ENCODE measurements around the gene USP48.
"Not testable (repeated sequence)": the region's sequence is repeated elsewhere in the genome, so short reads cannot be mapped to it uniquely, and the experiment has no call there.

The USP48 gene

GRCh38 chr1:21782868-21783678 is at the start of gene USP48:
USP48 (minus strand) TSS chr1:21783149; CDS start chr1:21782957, 192 bp downstream.
- peak; percentile 98 for DNase-seq (ENCODE audit: low spot score)

- no peak for DNase-seq (ENCODE audit: low spot score)
Measured at GRCh38 chr1:21831454-21831970, 48.6 kb upstream of the USP48 start.

GRCh38 chr1:21830792-21831453 is 48.0 kb upstream of the USP48 start:
- DNase-seq (ENCODE audit: low spot score), result no peak

GRCh38 chr1:21829294-21829693 is 46.3 kb upstream of the USP48 start:
- DNase-seq (ENCODE audit: low spot score), result no peak

- no peak for DNase-seq (ENCODE audit: low spot score)
Measured at GRCh38 chr1:21828506-21829210, 45.7 kb upstream of the USP48 start.

GRCh38 chr1:21828075-21828474 is 45.1 kb upstream of the USP48 start:
- DNase-seq (ENCODE audit: low spot score), result no peak

GRCh38 chr1:21827141-21827679 is 44.3 kb upstream of the USP48 start:
- DNase-seq (ENCODE audit: low spot score), result no peak

- DNase-seq (ENCODE audit: low spot score), result not testable (repeated sequence)
Measured at GRCh38 chr1:21826694-21827093, 43.7 kb upstream of the USP48 start.

GRCh38 chr1:21825393-21825792 is 42.4 kb upstream of the USP48 start:
- no peak for DNase-seq (ENCODE audit: low spot score)

GRCh38 chr1:21824926-21825325 is 42.0 kb upstream of the USP48 start:
- DNase-seq (ENCODE audit: low spot score), result no peak

GRCh38 chr1:21823980-21824702 is 41.2 kb upstream of the USP48 start:
- no peak for DNase-seq (ENCODE audit: low spot score)

- no peak for DNase-seq (ENCODE audit: low spot score)
Measured at GRCh38 chr1:21823206-21823979, 40.4 kb upstream of the USP48 start.

GRCh38 chr1:21822349-21822748 is 39.4 kb upstream of the USP48 start:
- DNase-seq (ENCODE audit: low spot score), result peak; percentile 69

GRCh38 chr1:21821385-21822019 is 38.6 kb upstream of the USP48 start:
- DNase-seq (ENCODE audit: low spot score), result no peak

GRCh38 chr1:21820597-21821232 is 37.8 kb upstream of the USP48 start:
- DNase-seq (ENCODE audit: low spot score), result no peak

GRCh38 chr1:21818656-21819055 is 35.7 kb upstream of the USP48 start:
- DNase-seq (ENCODE audit: low spot score), result peak; percentile 94

GRCh38 chr1:21816602-21817302 is 33.8 kb upstream of the USP48 start:
- DNase-seq (ENCODE audit: low spot score), result peak; percentile 72

GRCh38 chr1:21815724-21816321 is 32.9 kb upstream of the USP48 start:
- DNase-seq (ENCODE audit: low spot score), result peak; percentile 13
